Esophagus squamous epithelium (tissue), 5 donors: ENCODE measurements around the gene HP. TPM values are rescaled to one million over a fixed set of nuclear protein-coding genes. Genes with fewer than 3 reads are reported as not detected.
"Not testable (repeated sequence)": the region's sequence is repeated elsewhere in the genome, so short reads cannot be mapped to it uniquely, and the experiment has no call there.

Experiments used
- DNase-seq: peaks from one replicate; lab custom pipeline; 2025; lab: John Stamatoyannopoulos, UW
- H3K27ac ChIP-seq, 4 donors: fragments of 200-600 bp; sonication (generic); one replicate each; pipeline ENCODE4 v1.5.1; 2016 to 2019; ENCODE audit warnings: mild to moderate bottlenecking in 1 of 4
- H3K27me3 ChIP-seq, 4 donors: fragments of 200-600 bp; sonication (generic); 1 replicate in 3 of 4; 2 replicates in 1 of 4; pipeline versions ENCODE4 v1.5.1 to v1.6.0; 2017 to 2021; ENCODE audit warnings: antibody characterized with exemption in 1 of 4
- H3K36me3 ChIP-seq, 3 donors: fragments of 200-600 bp; sonication (generic); one replicate each; pipeline ENCODE4 v1.5.1; 2016 to 2019
- H3K4me1 ChIP-seq, 3 donors: fragments of 200-600 bp; sonication (generic); one replicate each; pipeline ENCODE4 v1.5.1; 2017 to 2019
- H3K4me3 ChIP-seq, 4 donors: fragments of 200-600 bp; sonication (generic); 1 replicate in 3 of 4; 2 replicates in 1 of 4; pipeline ENCODE4 v1.5.1; 2016 to 2019; ENCODE audit warnings: mild to moderate bottlenecking in 2 of 4, moderate library complexity in 1 of 4
- H3K9me3 ChIP-seq, 3 donors: fragments of 200-600 bp; sonication (generic); one replicate each; pipeline ENCODE4 v1.5.1; 2016 to 2019
- CTCF ChIP-seq, 6 experiments: fragments of 450-650 bp in 4 of 6; fragments of 200-600 bp in 2 of 6; sonication (generic) in 2 of 6; IDR thresholded peaks; one replicate each; pipeline ENCODE4 v1.5.1; 2016 to 2019; ENCODE audit warnings: antibody characterized with exemption in 6 of 6, mild to moderate bottlenecking in 4 of 6, moderate library complexity in 4 of 6
- POLR2A ChIP-seq, 4 donors: fragments of 450-650 bp; IDR thresholded peaks; one replicate each; pipeline ENCODE4 v1.6.1; 2017; ENCODE audit warnings: antibody characterized with exemption in 4 of 4, mild to moderate bottlenecking in 4 of 4, moderate library complexity in 3 of 4
- WGBS, 2 donors: methylation state at CpG; one replicate each; pipeline ENCODE4 v1.1.5; 2018; 5-methylcytosine and 5-hydroxymethylcytosine counted together
- intact Hi-C: fragments of 100-400 bp; cut with DNase I; formaldehyde crosslinking; loops from one replicate; pipeline ENCODE4 v1.15.0; 2022
- total RNA-seq, 4 donors: library from RNA; depleted of rRNA; stranded (reverse); fragments of >200 nt; gene quantifications; one replicate each; pipeline ENCODE4 v1.1.0, GENCODE V29; 2016
- donor health status: DM: yes; HTN: yes; CAD: no.

HP gene, protein sequence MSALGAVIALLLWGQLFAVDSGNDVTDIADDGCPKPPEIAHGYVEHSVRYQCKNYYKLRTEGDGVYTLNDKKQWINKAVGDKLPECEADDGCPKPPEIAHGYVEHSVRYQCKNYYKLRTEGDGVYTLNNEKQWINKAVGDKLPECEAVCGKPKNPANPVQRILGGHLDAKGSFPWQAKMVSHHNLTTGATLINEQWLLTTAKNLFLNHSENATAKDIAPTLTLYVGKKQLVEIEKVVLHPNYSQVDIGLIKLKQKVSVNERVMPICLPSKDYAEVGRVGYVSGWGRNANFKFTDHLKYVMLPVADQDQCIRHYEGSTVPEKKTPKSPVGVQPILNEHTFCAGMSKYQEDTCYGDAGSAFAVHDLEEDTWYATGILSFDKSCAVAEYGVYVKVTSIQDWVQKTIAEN
- total RNA-seq = 1 to 10 TPM in 2 of 4 donors, not detected in 2; 1.0 to 2.9 TPM

DNA sequence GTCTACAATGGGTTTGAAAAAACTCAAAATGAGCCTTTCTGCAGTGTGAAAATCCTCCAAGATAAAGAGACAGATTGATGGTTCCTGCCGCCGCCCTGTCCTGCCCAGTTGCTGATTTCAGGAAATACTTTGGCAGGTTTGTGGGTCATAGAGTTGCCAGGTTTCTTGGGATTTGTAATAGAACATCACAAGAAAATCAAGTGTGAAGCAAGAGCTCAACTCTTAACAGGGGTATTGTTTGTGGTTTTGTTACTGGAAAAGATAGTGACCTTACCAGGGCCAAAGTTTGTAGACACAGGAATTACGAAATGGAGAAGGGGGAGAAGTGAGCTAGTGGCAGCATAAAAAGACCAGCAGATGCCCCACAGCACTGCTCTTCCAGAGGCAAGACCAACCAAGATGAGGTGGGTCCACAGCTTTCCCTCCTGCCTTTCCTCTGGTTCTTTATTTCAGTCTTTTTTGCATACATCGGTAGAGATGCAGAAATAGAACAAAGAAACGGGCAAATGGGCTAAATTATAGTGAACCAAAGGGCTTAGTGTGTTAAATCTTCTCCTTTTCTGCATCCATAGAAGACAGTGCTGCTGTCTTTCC lies at the start of gene HP:
Gene HP (plus strand): TSS at position 252 of the 594 bp plus-strand sequence. CDS start 148 bp downstream, at position 400.
- H3K4me3 ChIP-seq, H3K9me3 ChIP-seq, H3K4me1 ChIP-seq, intact Hi-C loops, H3K27ac ChIP-seq, H3K36me3 ChIP-seq, H3K27me3 ChIP-seq, DNase-seq: not testable (repeated sequence)
- 50 to 59% methylated on average over 5 of the region's 5 CpGs for WGBS, 2 donors

DNA sequence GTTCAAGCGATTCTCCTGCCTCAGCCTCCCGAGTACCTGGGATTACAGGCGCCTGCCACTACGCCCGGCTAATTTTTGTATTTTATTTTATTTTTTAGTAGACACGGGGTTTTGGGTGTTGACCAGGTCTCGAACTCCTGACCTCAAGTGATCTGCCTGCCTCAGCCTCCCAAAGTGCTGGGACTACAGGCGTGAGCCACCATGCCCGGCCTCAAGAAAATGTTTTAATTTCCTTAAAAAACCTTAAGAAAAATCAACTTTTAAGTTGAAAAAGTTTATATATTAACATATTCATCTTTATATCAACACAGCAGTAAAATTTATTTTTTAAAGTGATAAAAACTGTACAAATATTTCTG lies 46.3 kb upstream of the HP start:
- H3K27me3 ChIP-seq, intact Hi-C loops, H3K9me3 ChIP-seq, DNase-seq: not testable (repeated sequence)
- H3K27ac ChIP-seq = peak overlapping the region in 3 of 4 donors; percentile 48 to 84 (median 48)
- peak overlapping the region in 3 of 4 donors; percentile 92 to 95 (median 93) for H3K4me3 ChIP-seq
- peaks cover 7 to 26% (median 7%) of the 10 kb centered on the region in 3 donors for H3K4me1 ChIP-seq
- WGBS, 2 donors = 71 to 72% methylated on average over 9 of the region's 9 CpGs
- peaks cover 0 to 11% (median 0%) of the 10 kb centered on the region in 3 donors for H3K36me3 ChIP-seq

GRCh38 chr16:72008424-72009216 lies 45.7 kb upstream of the HP start, which contains the start of gene DHODH:
Gene DHODH, plus strand, starts transcription at chr16:72008744. Its CDS starts 21 bp downstream, at chr16:72008765.
- no peaks in the 10 kb centered on the region for H3K27me3 ChIP-seq
- TF ChIP-seq POLR2A (IDR thresholded peaks at IDR 0.05) (peak in 2 of 4 donors; percentile 6 to 28), CTCF (IDR thresholded peaks at IDR 0.05) (peak in 3 of 6 experiments; percentile 6 to 28 (median 16))
- peak within 1 kb of the TSS; percentile 67 to 87 (median 76) for H3K27ac ChIP-seq
- peak; percentile 87 for DNase-seq
- intact Hi-C loops = no loop called here
- peaks cover 0 to 11% (median 0%) of the 10 kb centered on the region in 3 donors for H3K36me3 ChIP-seq
- H3K9me3 ChIP-seq = no peaks in the 10 kb centered on the region
- WGBS, 2 donors = 0% methylated on average over 18 to 21 of the region's 57 CpGs
- peak within 1 kb of the TSS; percentile 78 to 95 (median 92) for H3K4me3 ChIP-seq
- H3K4me1 ChIP-seq = peaks cover 9 to 32% (median 12%) of the 10 kb centered on the region in 3 donors

- Histone ChIP-seq H3K4me3 (no peak overlapping the region), H3K27me3 (no peaks in the 10 kb centered on the region), H3K9me3 (no peaks in the 10 kb centered on the region), H3K4me1 (peaks cover 9 to 43% (median 21%) of the 10 kb centered on the region in 3 donors), H3K36me3 (peaks cover 0 to 17% (median 0%) of the 10 kb centered on the region in 3 donors), H3K27ac (no peak overlapping the region)
- no peak for DNase-seq
- TF ChIP-seq CTCF (IDR thresholded peaks at IDR 0.05) (no peak), POLR2A (IDR thresholded peaks at IDR 0.05) (no peak)
- intact Hi-C loops = no loop called here
- 80 to 83% methylated on average over 7 of the region's 10 CpGs for WGBS, 2 donors
Measured at GRCh38 chr16:72009779-72010178, 44.5 kb upstream of the HP start.

GRCh38 chr16:72012607-72013006 lies 41.7 kb upstream of the HP start:
- intact Hi-C loops = no loop called here
- whole genome bisulfite sequencing, 2 donors = 77 to 82% methylated on average over 4 to 7 of the region's 9 CpGs
- Histone ChIP-seq H3K27me3 (no peaks in the 10 kb centered on the region), H3K9me3 (no peaks in the 10 kb centered on the region), H3K36me3 (peaks cover 0 to 39% (median 0%) of the 10 kb centered on the region in 3 donors), H3K27ac (peak overlapping the region in 2 of 4 donors; percentile 7 to 43), H3K4me3 (no peak overlapping the region), H3K4me1 (peaks cover 9 to 44% (median 21%) of the 10 kb centered on the region in 3 donors)
- TF ChIP-seq POLR2A (IDR thresholded peaks at IDR 0.05) (no peak), CTCF (IDR thresholded peaks at IDR 0.05) (no peak)
- DNase-seq = no peak
